WTC11 (cell line): ENCODE measurements around the gene NAALADL2. TPM values are rescaled to one million over a fixed set of nuclear protein-coding genes. Genes with fewer than 3 reads are reported as not detected.
A peak's percentile ranks its signal among the peaks of the same experiment; 100 is the strongest.
"Not testable (repeated sequence)": the region's sequence is repeated elsewhere in the genome, so short reads cannot be mapped to it uniquely, and the experiment has no call there.

Experiments used
- ATAC-seq: fragments of 200-7000 bp; cut with Tn5 transposase; 2 replicates; pipeline ENCODE4 v1.10.0; 2021; ENCODE audit warnings: mild to moderate bottlenecking, moderate library complexity
- CTCF ChIA-PET: fragments of 300-600 bp; sonication (Branson Sonifier 250); formaldehyde crosslinking; loops from one replicate; lab custom pipeline; 2021; ENCODE audit warnings: antibody characterized with exemption; lab: Charles Lee
- POLR2A ChIA-PET: fragments of 350-600 bp; sonication (Branson Sonifier 250); formaldehyde crosslinking; loops from one replicate; lab custom pipeline; 2021; ENCODE audit warnings: antibody characterized with exemption; lab: Charles Lee
- DNase-seq: peaks from one replicate; pipeline ENCODE4 v3.0.0; 2021; ENCODE audit warnings: low spot score
- H3K27ac Mint-ChIP-seq: 2 replicates; pipeline ENCODE4 v1.8.0; 2021; ENCODE audit warnings: mixed read lengths
- H3K27me3 Mint-ChIP-seq: 2 replicates; pipeline ENCODE4 v1.8.0; 2021; ENCODE audit warnings: low read depth, mild to moderate bottlenecking, moderate library complexity, mixed read lengths
- H3K36me3 Mint-ChIP-seq: 2 replicates; pipeline ENCODE4 v1.8.0; 2021; ENCODE audit warnings: mixed read lengths
- H3K4me1 Mint-ChIP-seq: 2 replicates; pipeline ENCODE4 v1.8.0; 2022; ENCODE audit warnings: mixed read lengths
- H3K4me3 Mint-ChIP-seq: 2 replicates; pipeline ENCODE4 v1.8.0; 2021; ENCODE audit warnings: mild to moderate bottlenecking, moderate library complexity, mixed read lengths
- H3K9me3 Mint-ChIP-seq: 2 replicates; pipeline ENCODE4 v1.8.0; 2021; ENCODE audit warnings: mixed read lengths
- ATF1 ChIP-seq: sonication (generic); formaldehyde crosslinking; IDR thresholded peaks from 2 replicates; pipeline ENCODE4 v1.8.1; 2023; ENCODE audit warnings: mild to moderate bottlenecking, moderate library complexity, missing genetic modification reagents
- E2F4 ChIP-seq: sonication (generic); formaldehyde crosslinking; IDR thresholded peaks from 2 replicates; pipeline ENCODE4 v1.8.1; 2022; ENCODE audit warnings: low read depth, mild to moderate bottlenecking, moderate library complexity, missing genetic modification reagents, borderline replicate concordance
- ELF4 ChIP-seq: sonication (generic); formaldehyde crosslinking; IDR thresholded peaks from 2 replicates; pipeline ENCODE4 v1.8.1; 2022; ENCODE audit warnings: low read depth, mild to moderate bottlenecking, moderate library complexity, missing genetic modification reagents
- EMX1 ChIP-seq: fragments of 250-450 bp; sonication (Bioruptor Pico); IDR thresholded peaks from 2 replicates; pipeline ENCODE4 v1.8.0; 2021; ENCODE audit warnings: mild to moderate bottlenecking
- FOXK1 ChIP-seq: sonication (generic); formaldehyde crosslinking; IDR thresholded peaks from 2 replicates; pipeline ENCODE4 v1.8.0; 2022; ENCODE audit warnings: mild to moderate bottlenecking, moderate library complexity, missing genetic modification reagents
- HMGA2 ChIP-seq: fragments of 250-450 bp; sonication (Bioruptor Pico); IDR thresholded peaks from 2 replicates; pipeline ENCODE4 v1.4.0; 2021; ENCODE audit warnings: mild to moderate bottlenecking, moderate library complexity
- MYBL2 ChIP-seq: sonication (generic); formaldehyde crosslinking; IDR thresholded peaks from 2 replicates; pipeline ENCODE4 v1.8.1; 2023; ENCODE audit warnings: mild to moderate bottlenecking, moderate library complexity, missing genetic modification reagents
- NFE2L1 ChIP-seq: sonication (generic); formaldehyde crosslinking; IDR thresholded peaks from 2 replicates; pipeline ENCODE4 v1.8.1; 2023; ENCODE audit warnings: missing genetic modification reagents
- NFYB ChIP-seq: sonication (generic); formaldehyde crosslinking; conservative IDR thresholded peaks from 2 replicates; pipeline ENCODE4 v1.8.0; 2022; ENCODE audit warnings: low read depth, missing genetic modification reagents
- OVOL2 ChIP-seq: fragments of 250-450 bp; sonication (Bioruptor Pico); IDR thresholded peaks from 2 replicates; pipeline ENCODE4 v1.9.0; 2021; ENCODE audit warnings: mild to moderate bottlenecking, borderline replicate concordance
- PREB ChIP-seq: sonication (generic); formaldehyde crosslinking; IDR thresholded peaks from 2 replicates; pipeline ENCODE4 v1.8.1; 2022; ENCODE audit warnings: mild to moderate bottlenecking, missing genetic modification reagents, moderate library complexity, borderline replicate concordance
- RORB ChIP-seq: fragments of 250-450 bp; sonication (Bioruptor Pico); IDR thresholded peaks from 2 replicates; pipeline ENCODE4 v1.9.0; 2021; ENCODE audit warnings: mild to moderate bottlenecking
- TP53 ChIP-seq: sonication (generic); formaldehyde crosslinking; IDR thresholded peaks from 2 replicates; pipeline ENCODE4 v1.8.1; 2023; ENCODE audit warnings: mild to moderate bottlenecking, missing genetic modification reagents
- ZMAT4 ChIP-seq: fragments of 250-450 bp; sonication (Bioruptor Pico); IDR thresholded peaks from 2 replicates; pipeline ENCODE4 v1.9.0; 2021; ENCODE audit warnings: mild to moderate bottlenecking
- ZNF121 ChIP-seq: sonication (generic); formaldehyde crosslinking; IDR thresholded peaks from 2 replicates; pipeline ENCODE4 v1.8.0; 2023; ENCODE audit warnings: missing genetic modification reagents
- ZNF138 ChIP-seq: sonication (generic); formaldehyde crosslinking; conservative IDR thresholded peaks from 2 replicates; pipeline ENCODE4 v1.8.1; 2022; ENCODE audit warnings: mild to moderate bottlenecking, moderate library complexity, missing genetic modification reagents
- ZNF416 ChIP-seq: fragments of 250-450 bp; sonication (Bioruptor Pico); IDR thresholded peaks from 2 replicates; pipeline ENCODE4 v1.9.0; 2021; ENCODE audit warnings: mild to moderate bottlenecking, inconsistent platforms
- total RNA-seq: library from RNA; stranded (reverse); gene quantifications from 3 replicates; pipeline ENCODE4 v1.2.3, GENCODE V29; 2021
- TF ChIP-seq, protein P1 (sequence below): sonication (generic); formaldehyde crosslinking; IDR thresholded peaks from 2 replicates; pipeline ENCODE4 v1.8.1; 2023; ENCODE audit warnings: mild to moderate bottlenecking, missing genetic modification reagents
- TF ChIP-seq, protein P2 (sequence below): fragments of 250-450 bp; sonication (Bioruptor Pico); IDR thresholded peaks from 2 replicates; pipeline ENCODE4 v1.8.0; 2021; ENCODE audit warnings: mild to moderate bottlenecking
- TF ChIP-seq, protein P3 (sequence below): sonication (generic); formaldehyde crosslinking; IDR thresholded peaks from 2 replicates; pipeline ENCODE4 v1.8.1; 2023; ENCODE audit warnings: mild to moderate bottlenecking, missing genetic modification reagents, borderline replicate concordance

The NAALADL2 gene
- total RNA-seq, 1 experiment from 2014 or later: 1.2 TPM

- H3K4me3 Mint-ChIP-seq: no peak overlapping the region
- POLR2A ChIA-PET: no interaction called here
- CTCF ChIA-PET: interaction anchor here (1.0 kb wide), 2 partner anchors 9 to 213 kb away, joined by 3 read pairs; no protein-coding TSS in a partner anchor
- TF ChIP-seq ZNF416 (CRISPR knock-in tag) (no peak), ELF4 (no peak), OVOL2 (CRISPR knock-in tag) (no peak), ZMAT4 (CRISPR knock-in tag) (no peak)
- TF ChIP-seq, all 79 proteins: peak for 0
- DNase-seq (no peak), ATAC-seq (no peak)
- no peaks in the 10 kb centered on the region for H3K36me3 Mint-ChIP-seq
- H3K27ac Mint-ChIP-seq: no peak overlapping the region
- no peaks in the 10 kb centered on the region for H3K9me3 Mint-ChIP-seq
- peaks cover 6% of the 10 kb centered on the region for H3K4me1 Mint-ChIP-seq
- H3K27me3 Mint-ChIP-seq: no peaks in the 10 kb centered on the region
These were observed 562.8 kb downstream of the NAALADL2 start for GRCh38 chr3:175421902-175422301.

GRCh38 chr3:175422744-175423143 is 563.6 kb downstream of the NAALADL2 start:
- ATAC-seq (peak; percentile 38; the same call in 1 of the 2 replicates), DNase-seq (no peak)
- TF ChIP-seq ZNF121: no peak
- TF ChIP-seq NFE2L1: no peak
- no peak for TF ChIP-seq MYBL2 (CRISPR knock-in tag)
- H3K27me3 Mint-ChIP-seq: no peaks in the 10 kb centered on the region
- POLR2A ChIA-PET: no interaction called here
- CTCF ChIA-PET: interaction anchor here (0.6 to 1.0 kb wide), 17 partner anchors 9 to 1769 kb away, joined by 3 to 8 read pairs (median 3); no protein-coding TSS in a partner anchor
- no peaks in the 10 kb centered on the region for H3K36me3 Mint-ChIP-seq
- H3K4me1 Mint-ChIP-seq: peaks cover 6% of the 10 kb centered on the region
- no peak overlapping the region for H3K4me3 Mint-ChIP-seq
- H3K9me3 Mint-ChIP-seq: no peaks in the 10 kb centered on the region
- no peak overlapping the region for H3K27ac Mint-ChIP-seq

GRCh38 chr3:175423848-175424247 is 564.7 kb downstream of the NAALADL2 start:
- H3K36me3 Mint-ChIP-seq, H3K27me3 Mint-ChIP-seq, H3K27ac Mint-ChIP-seq, H3K9me3 Mint-ChIP-seq, H3K4me1 Mint-ChIP-seq, CTCF ChIA-PET, POLR2A ChIA-PET, H3K4me3 Mint-ChIP-seq, DNase-seq, ATAC-seq: not testable (repeated sequence)

DNA sequence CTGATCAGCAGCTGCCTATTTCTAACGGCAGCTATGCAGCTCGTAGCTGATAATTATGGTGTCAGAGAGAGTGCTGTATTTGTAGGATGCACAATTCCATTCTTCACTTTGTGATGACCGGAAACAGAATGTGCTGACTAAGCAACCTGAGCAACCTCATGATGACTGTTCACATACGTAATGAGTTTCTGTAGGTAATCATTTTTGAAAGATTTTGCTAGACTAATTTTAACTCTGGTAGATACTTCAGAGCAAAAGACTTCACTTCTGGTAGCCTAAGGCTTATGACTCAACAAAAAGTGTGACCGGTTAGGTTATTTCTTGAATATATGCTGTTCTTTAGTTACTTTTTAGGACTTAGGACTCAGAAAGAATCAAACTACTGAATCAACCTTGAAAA is 567.7 kb downstream of the NAALADL2 start:
- ChIA-PET CTCF (no interaction called here), POLR2A (no interaction called here)
- Mint-ChIP-seq H3K27ac (no peak overlapping the region), H3K9me3 (no peaks in the 10 kb centered on the region), H3K4me3 (no peak overlapping the region), H3K4me1 (peaks cover under 1% of the 10 kb centered on the region), H3K36me3 (no peaks in the 10 kb centered on the region), H3K27me3 (no peaks in the 10 kb centered on the region)
- DNase-seq (no peak), ATAC-seq (no peak)
- TF ChIP-seq NFYB (CRISPR knock-in tag): no peak
- no peak for TF ChIP-seq TP53 (CRISPR knock-in tag)
- no peak for TF ChIP-seq E2F4 (CRISPR knock-in tag)
- TF ChIP-seq NFE2L1: no peak
- no peak for TF ChIP-seq ATF1 (CRISPR knock-in tag)
- TF ChIP-seq EMX1 (CRISPR knock-in tag): no peak
- TF ChIP-seq HMGA2 (CRISPR knock-in tag): no peak
- TF ChIP-seq PREB (CRISPR knock-in tag): no peak
- TF ChIP-seq, protein P1, sequence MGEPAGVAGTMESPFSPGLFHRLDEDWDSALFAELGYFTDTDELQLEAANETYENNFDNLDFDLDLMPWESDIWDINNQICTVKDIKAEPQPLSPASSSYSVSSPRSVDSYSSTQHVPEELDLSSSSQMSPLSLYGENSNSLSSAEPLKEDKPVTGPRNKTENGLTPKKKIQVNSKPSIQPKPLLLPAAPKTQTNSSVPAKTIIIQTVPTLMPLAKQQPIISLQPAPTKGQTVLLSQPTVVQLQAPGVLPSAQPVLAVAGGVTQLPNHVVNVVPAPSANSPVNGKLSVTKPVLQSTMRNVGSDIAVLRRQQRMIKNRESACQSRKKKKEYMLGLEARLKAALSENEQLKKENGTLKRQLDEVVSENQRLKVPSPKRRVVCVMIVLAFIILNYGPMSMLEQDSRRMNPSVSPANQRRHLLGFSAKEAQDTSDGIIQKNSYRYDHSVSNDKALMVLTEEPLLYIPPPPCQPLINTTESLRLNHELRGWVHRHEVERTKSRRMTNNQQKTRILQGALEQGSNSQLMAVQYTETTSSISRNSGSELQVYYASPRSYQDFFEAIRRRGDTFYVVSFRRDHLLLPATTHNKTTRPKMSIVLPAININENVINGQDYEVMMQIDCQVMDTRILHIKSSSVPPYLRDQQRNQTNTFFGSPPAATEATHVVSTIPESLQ (CRISPR knock-in tag): no peak
- no peak for TF ChIP-seq FOXK1 (CRISPR knock-in tag)
- no peak for TF ChIP-seq RORB (CRISPR knock-in tag)
- TF ChIP-seq, protein P2, sequence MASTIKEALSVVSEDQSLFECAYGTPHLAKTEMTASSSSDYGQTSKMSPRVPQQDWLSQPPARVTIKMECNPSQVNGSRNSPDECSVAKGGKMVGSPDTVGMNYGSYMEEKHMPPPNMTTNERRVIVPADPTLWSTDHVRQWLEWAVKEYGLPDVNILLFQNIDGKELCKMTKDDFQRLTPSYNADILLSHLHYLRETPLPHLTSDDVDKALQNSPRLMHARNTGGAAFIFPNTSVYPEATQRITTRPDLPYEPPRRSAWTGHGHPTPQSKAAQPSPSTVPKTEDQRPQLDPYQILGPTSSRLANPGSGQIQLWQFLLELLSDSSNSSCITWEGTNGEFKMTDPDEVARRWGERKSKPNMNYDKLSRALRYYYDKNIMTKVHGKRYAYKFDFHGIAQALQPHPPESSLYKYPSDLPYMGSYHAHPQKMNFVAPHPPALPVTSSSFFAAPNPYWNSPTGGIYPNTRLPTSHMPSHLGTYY (CRISPR knock-in tag): no peak
- TF ChIP-seq ZNF138: no peak
- TF ChIP-seq, protein P3, sequence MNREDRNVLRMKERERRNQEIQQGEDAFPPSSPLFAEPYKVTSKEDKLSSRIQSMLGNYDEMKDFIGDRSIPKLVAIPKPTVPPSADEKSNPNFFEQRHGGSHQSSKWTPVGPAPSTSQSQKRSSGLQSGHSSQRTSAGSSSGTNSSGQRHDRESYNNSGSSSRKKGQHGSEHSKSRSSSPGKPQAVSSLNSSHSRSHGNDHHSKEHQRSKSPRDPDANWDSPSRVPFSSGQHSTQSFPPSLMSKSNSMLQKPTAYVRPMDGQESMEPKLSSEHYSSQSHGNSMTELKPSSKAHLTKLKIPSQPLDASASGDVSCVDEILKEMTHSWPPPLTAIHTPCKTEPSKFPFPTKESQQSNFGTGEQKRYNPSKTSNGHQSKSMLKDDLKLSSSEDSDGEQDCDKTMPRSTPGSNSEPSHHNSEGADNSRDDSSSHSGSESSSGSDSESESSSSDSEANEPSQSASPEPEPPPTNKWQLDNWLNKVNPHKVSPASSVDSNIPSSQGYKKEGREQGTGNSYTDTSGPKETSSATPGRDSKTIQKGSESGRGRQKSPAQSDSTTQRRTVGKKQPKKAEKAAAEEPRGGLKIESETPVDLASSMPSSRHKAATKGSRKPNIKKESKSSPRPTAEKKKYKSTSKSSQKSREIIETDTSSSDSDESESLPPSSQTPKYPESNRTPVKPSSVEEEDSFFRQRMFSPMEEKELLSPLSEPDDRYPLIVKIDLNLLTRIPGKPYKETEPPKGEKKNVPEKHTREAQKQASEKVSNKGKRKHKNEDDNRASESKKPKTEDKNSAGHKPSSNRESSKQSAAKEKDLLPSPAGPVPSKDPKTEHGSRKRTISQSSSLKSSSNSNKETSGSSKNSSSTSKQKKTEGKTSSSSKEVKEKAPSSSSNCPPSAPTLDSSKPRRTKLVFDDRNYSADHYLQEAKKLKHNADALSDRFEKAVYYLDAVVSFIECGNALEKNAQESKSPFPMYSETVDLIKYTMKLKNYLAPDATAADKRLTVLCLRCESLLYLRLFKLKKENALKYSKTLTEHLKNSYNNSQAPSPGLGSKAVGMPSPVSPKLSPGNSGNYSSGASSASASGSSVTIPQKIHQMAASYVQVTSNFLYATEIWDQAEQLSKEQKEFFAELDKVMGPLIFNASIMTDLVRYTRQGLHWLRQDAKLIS: no peak
